Fibroblast of pulmonary artery (primary cell): Measurements from ENCODE around the gene TMEM63C.

Experiments used
- DNase-seq: peaks from one replicate; pipeline ENCODE4 v3.0.0-alpha.2; 2010; ENCODE audit warnings: low read depth
- H3K4me3 ChIP-seq: replicated peaks from 2 replicates; pipeline ENCODE4 v1.5.1; 2011; ENCODE audit warnings: low read depth, mild to moderate bottlenecking, control low read depth, low read length, moderate library complexity
- CTCF ChIP-seq: IDR thresholded peaks from 2 replicates; pipeline ENCODE4 v1.5.1; 2011; ENCODE audit warnings: mild to moderate bottlenecking, control low read depth, low read length, inconsistent platforms; ENCODE audit errors: missing control alignments

TMEM63C gene

GRCh38 chr14:77281852-77282410 is 100.3 kb downstream of the TMEM63C start:
- DNase-seq = no peak
- TF ChIP-seq CTCF = no peak
- no peak overlapping the region for H3K4me3 ChIP-seq

- no peak for TF ChIP-seq CTCF
- H3K4me3 ChIP-seq = no peak overlapping the region
- DNase-seq = no peak
Observed at GRCh38 chr14:77284066-77284465, 102.5 kb downstream of the TMEM63C start.

- TF ChIP-seq CTCF = no peak
- no peak overlapping the region for H3K4me3 ChIP-seq
- no peak for DNase-seq
Observed at GRCh38 chr14:77284466-77284865, 102.9 kb downstream of the TMEM63C start.

- DNase-seq = no peak
- TF ChIP-seq CTCF = no peak
- no peak overlapping the region for H3K4me3 ChIP-seq
Observed at GRCh38 chr14:77286576-77286975, 105.0 kb downstream of the TMEM63C start.

- no peak for TF ChIP-seq CTCF
- H3K4me3 ChIP-seq = no peak overlapping the region
- DNase-seq = no peak
Observed at GRCh38 chr14:77290705-77291104, 109.1 kb downstream of the TMEM63C start.

- H3K4me3 ChIP-seq = no peak overlapping the region
- no peak for DNase-seq
- no peak for TF ChIP-seq CTCF
Observed at GRCh38 chr14:77296155-77296554, 114.6 kb downstream of the TMEM63C start.

GRCh38 chr14:77296906-77297305 is 115.3 kb downstream of the TMEM63C start:
- TF ChIP-seq CTCF = no peak
- no peak overlapping the region for H3K4me3 ChIP-seq
- no peak for DNase-seq
